HEK293T (cell line): ENCODE measurements around the gene ZNRF1.

Experiments used
- CTCF ChIA-PET: fragments of 350-600 bp; formaldehyde crosslinking; extraction: SDS; loops from one replicate; lab custom pipeline; 2021; ENCODE audit warnings: antibody characterized with exemption, inconsistent platforms; lab: Yijun Ruan, JAX
- POLR2A ChIA-PET: fragments of 350-600 bp; formaldehyde crosslinking; extraction: SDS; loops from one replicate; lab custom pipeline; 2020; ENCODE audit warnings: antibody characterized with exemption, inconsistent platforms; lab: Yijun Ruan, JAX
- DNase-seq: peaks from one replicate; pipeline ENCODE4 v3.0.0; 2012; ENCODE audit warnings: mixed read lengths; ENCODE audit errors: extremely low spot score
- ARNT ChIP-seq: fragments of 450-650 bp; IDR thresholded peaks from 2 replicates; pipeline ENCODE4 v1.6.1; 2017; ENCODE audit warnings: mild to moderate bottlenecking
- BHLHE40 ChIP-seq: fragments of 450-650 bp; IDR thresholded peaks from 2 replicates; pipeline ENCODE4 v1.6.1; 2016; ENCODE audit warnings: mild to moderate bottlenecking, moderate library complexity, borderline replicate concordance
- CTBP1 ChIP-seq: fragments of 450-650 bp; IDR thresholded peaks from 2 replicates; pipeline ENCODE4 v1.6.1; 2016; ENCODE audit warnings: borderline replicate concordance
- ELF4 ChIP-seq: fragments of 450-650 bp; IDR thresholded peaks from 2 replicates; pipeline ENCODE4 v1.6.1; 2017; ENCODE audit warnings: antibody characterized with exemption
- FOXA1 ChIP-seq: fragments of 450-650 bp; IDR thresholded peaks from 2 replicates; pipeline ENCODE4 v1.6.1; 2016; ENCODE audit warnings: mild to moderate bottlenecking
- FOXK2 ChIP-seq: fragments of 450-650 bp; IDR thresholded peaks from 2 replicates; pipeline ENCODE4 v1.6.1; 2016; ENCODE audit warnings: mild to moderate bottlenecking
- FOXM1 ChIP-seq: fragments of 450-650 bp; IDR thresholded peaks from 2 replicates; pipeline ENCODE4 v1.6.1; 2017; ENCODE audit warnings: mild to moderate bottlenecking, borderline replicate concordance
- HDGF ChIP-seq: fragments of 450-650 bp; IDR thresholded peaks from 2 replicates; pipeline ENCODE4 v1.6.1; 2017; ENCODE audit warnings: antibody characterized with exemption, borderline replicate concordance
- L3MBTL2 ChIP-seq: fragments of 450-650 bp; conservative IDR thresholded peaks from 2 replicates; pipeline ENCODE4 v1.6.1; 2016; ENCODE audit warnings: mild to moderate bottlenecking
- LEF1 ChIP-seq: fragments of 450-650 bp; IDR thresholded peaks from 2 replicates; pipeline ENCODE4 v1.6.1; 2017; ENCODE audit warnings: mild to moderate bottlenecking, borderline replicate concordance
- NFRKB ChIP-seq: fragments of 450-650 bp; IDR thresholded peaks from 2 replicates; pipeline ENCODE4 v1.6.1; 2016; ENCODE audit warnings: mild to moderate bottlenecking, moderate library complexity
- SP1 ChIP-seq: fragments of 450-650 bp; IDR thresholded peaks from 2 replicates; pipeline ENCODE4 v1.6.1; 2017
- SUZ12 ChIP-seq: fragments of 450-650 bp; IDR thresholded peaks from 2 replicates; pipeline ENCODE4 v1.6.1; 2016; ENCODE audit warnings: mild to moderate bottlenecking
- TARDBP ChIP-seq: fragments of 450-650 bp; IDR thresholded peaks from 2 replicates; pipeline ENCODE4 v1.6.1; 2016
- ZNF384 ChIP-seq: fragments of 450-650 bp; IDR thresholded peaks from 2 replicates; pipeline ENCODE4 v1.6.1; 2016
- TF ChIP-seq, protein P1 (sequence below): fragments of 450-650 bp; IDR thresholded peaks from 2 replicates; pipeline ENCODE4 v1.6.1; 2016

The ZNRF1 gene

DNA sequence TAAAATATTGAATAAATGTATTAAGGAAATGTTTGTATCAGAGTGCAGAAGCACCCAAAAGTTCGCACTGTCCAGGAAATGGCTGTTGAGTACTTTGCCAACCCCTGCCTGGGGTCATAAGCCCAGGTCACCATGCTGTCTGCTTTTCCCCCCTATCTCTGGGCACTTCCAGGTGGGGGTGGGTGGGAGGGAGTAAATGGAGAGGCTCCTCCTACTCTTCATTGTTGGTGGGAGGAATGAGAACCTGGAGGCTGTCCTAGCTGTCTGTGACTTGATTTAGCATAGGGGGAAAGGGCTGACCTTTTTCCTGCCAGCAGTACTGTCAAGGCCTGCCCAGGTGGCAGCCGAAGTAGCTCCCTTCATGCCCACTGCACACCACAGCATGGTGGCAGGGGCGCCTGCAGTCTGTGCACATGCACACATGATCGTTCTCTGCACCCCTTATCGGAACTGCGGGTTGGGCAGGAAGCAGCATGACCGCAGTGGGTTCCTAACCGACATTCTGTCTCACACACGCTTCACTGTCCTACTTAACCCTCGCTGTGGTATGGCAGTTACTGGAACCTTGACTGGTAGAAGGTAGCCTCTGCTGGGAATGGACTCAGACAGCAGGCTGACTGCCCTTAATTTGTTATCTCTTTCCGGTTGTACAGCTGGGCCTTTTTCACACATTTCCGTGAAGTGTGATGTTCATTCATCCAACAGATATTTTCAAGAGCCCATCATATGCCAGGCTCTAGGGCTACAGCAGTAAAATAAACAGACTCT, 76.3 kb downstream of the ZNRF1 start:
- ChIA-PET POLR2A (no interaction called here), CTCF (interaction anchor here (1.1 kb wide), 1 partner anchor 36 kb away, joined by 4 read pairs; no protein-coding TSS in a partner anchor)
- TF ChIP-seq ELF4: no peak
- TF ChIP-seq SP1: no peak
- TF ChIP-seq HDGF: no peak
- no peak for TF ChIP-seq TARDBP
- TF ChIP-seq LEF1: no peak
- no peak for TF ChIP-seq NFRKB
- TF ChIP-seq FOXA1: no peak
- no peak for TF ChIP-seq FOXK2
- TF ChIP-seq ARNT: no peak
- TF ChIP-seq L3MBTL2: no peak
- TF ChIP-seq, protein P1, sequence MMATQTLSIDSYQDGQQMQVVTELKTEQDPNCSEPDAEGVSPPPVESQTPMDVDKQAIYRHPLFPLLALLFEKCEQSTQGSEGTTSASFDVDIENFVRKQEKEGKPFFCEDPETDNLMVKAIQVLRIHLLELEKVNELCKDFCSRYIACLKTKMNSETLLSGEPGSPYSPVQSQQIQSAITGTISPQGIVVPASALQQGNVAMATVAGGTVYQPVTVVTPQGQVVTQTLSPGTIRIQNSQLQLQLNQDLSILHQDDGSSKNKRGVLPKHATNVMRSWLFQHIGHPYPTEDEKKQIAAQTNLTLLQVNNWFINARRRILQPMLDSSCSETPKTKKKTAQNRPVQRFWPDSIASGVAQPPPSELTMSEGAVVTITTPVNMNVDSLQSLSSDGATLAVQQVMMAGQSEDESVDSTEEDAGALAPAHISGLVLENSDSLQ: no peak
- no peak for TF ChIP-seq BHLHE40
- no peak for TF ChIP-seq ZNF384
- TF ChIP-seq FOXM1: no peak
- TF ChIP-seq SUZ12: no peak
- TF ChIP-seq CTBP1: no peak
- DNase-seq: no peak

DNA sequence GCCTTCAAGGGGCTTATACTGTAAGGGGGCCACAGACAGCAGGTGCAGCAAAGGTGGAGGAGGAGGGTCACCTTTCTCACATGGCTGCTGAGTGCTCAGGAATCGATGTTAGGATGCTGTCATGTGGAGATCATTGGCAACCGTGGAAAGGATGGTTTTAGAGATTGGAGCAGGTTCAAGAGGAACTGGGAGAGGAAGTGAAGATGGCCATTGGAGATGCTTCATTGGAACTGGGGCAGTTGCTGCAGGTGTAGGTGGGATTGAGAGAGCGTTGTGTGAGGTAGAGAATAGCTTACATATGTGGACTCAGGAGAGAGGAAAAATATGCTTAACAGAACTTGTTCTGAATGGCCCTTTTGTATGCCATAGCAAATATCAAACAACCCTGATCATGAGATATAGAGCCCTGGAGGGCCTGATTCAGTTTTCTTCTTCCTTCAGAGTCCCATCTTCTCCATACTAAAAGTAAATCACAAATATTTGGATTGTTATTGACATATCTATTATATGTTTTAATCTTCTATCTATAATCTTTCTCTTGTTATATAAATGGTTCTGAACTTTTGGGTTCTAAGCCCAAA, 77.0 kb downstream of the ZNRF1 start:
- ChIA-PET CTCF (no interaction called here), POLR2A (no interaction called here)
- TF ChIP-seq TARDBP: no peak
- TF ChIP-seq LEF1: no peak
- no peak for TF ChIP-seq FOXM1
- no peak for TF ChIP-seq ARNT
- TF ChIP-seq HDGF: no peak
- TF ChIP-seq SP1: no peak
- no peak for TF ChIP-seq SUZ12
- no peak for TF ChIP-seq ELF4
- no peak for TF ChIP-seq FOXK2
- TF ChIP-seq, protein P1: no peak
- no peak for TF ChIP-seq FOXA1
- TF ChIP-seq BHLHE40: no peak
- no peak for TF ChIP-seq ZNF384
- no peak for TF ChIP-seq CTBP1
- TF ChIP-seq L3MBTL2: no peak
- TF ChIP-seq NFRKB: no peak
- no peak for DNase-seq

DNA sequence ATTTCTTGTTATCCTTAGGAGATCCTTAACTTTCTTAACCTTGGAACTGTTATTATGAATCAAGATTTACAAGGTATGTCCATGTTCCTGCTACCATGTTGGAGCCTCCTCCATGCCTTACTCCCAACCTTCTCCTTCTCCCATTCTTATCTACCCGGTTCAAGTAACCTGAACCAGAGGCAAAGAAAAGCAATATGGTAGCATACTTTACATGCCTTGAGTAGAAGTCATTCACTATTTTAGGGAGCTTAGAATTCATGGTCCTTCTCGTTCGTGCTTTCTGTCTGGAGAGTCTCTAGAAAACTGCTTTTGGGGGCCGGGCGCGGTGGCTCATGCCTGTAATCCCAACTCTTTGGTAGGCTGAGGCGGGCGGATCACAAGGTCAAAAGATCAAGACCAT, 80.1 kb downstream of the ZNRF1 start:
- ChIA-PET POLR2A (no interaction called here), CTCF (no interaction called here)
- DNase-seq: no peak
- no peak for TF ChIP-seq LEF1
- TF ChIP-seq, protein P1: no peak
- no peak for TF ChIP-seq L3MBTL2
- TF ChIP-seq ZNF384: no peak
- TF ChIP-seq FOXA1: no peak
- no peak for TF ChIP-seq CTBP1
- TF ChIP-seq NFRKB: no peak
- TF ChIP-seq ARNT: no peak
- TF ChIP-seq SUZ12: no peak
- TF ChIP-seq SP1: no peak
- no peak for TF ChIP-seq ELF4
- TF ChIP-seq TARDBP: no peak
- no peak for TF ChIP-seq HDGF
- no peak for TF ChIP-seq FOXM1

DNA sequence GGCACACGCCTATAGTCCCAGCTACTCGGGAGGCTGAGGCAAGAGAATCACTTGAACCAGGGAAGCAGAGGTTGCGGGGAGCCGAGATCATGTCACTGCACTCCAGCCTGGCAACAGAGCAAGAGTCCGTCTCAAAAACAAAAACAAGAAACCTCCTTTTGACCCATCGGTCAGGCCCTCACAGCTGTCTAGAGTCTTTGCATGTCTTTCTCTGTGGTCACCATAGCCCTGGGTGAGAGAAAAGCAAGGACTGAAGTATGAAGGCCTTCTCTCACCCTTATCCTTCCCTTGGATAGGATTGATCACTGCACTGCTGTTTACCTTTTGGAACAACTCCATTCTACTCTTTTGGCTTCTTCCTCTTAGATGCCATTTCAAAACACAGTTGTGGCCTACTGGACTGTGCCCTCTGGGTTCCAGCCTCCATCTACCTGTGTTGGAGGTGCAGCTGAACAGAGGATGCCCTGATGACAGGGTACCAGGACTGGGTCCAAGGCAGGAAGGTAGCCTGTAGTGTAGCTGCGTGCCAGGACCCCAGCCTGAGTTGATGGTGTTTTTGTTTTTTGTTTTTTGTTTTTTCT, 80.6 kb downstream of the ZNRF1 start:
- no peak for DNase-seq
- CTCF ChIA-PET: no interaction called here
- no peak for TF ChIP-seq L3MBTL2
- TF ChIP-seq FOXM1: no peak
- no peak for TF ChIP-seq SUZ12
- no peak for TF ChIP-seq FOXA1
- POLR2A ChIA-PET: no interaction called here

DNA sequence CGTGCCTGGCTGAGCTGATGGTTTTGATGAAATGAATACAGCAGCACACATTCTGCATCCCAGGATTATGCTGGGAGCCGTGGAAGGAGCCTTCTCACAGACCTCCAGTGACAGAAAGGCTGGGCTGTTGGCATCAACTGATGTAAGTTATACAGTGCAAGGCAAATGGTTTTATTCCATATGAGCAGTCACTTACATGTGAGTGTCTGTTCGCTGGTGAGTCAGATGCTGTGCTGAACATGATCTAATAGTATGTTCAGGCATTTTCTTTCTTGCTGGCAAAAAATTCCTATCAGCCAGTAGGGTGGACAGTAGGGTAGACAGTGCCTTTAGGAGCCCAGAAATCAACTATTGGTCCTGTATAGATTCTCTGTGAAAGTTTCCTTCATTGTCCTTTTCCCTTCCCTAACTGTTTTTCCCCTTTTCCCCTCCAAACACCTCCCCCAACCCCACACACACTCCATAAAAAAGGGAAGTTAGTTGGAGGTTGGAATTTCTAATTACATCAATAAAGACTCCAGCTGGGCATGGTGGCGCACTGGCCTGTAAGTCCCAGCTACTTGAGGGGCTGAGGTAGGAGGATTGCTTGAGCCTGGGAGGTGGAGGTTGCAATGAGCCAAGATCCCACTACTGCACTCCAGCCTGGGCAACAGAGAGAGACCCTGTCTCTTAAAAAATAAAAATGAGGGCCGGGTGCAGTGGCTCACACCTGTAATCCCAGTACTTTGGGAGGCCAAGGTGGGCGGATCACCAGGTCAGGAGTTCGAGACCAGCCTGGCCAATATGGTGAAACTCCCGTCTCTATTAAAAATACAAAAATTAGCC, 81.6 kb downstream of the ZNRF1 start:
- DNase-seq: no peak
- ChIA-PET POLR2A (no interaction called here), CTCF (no interaction called here)
- TF ChIP-seq NFRKB: no peak
- no peak for TF ChIP-seq CTBP1
- TF ChIP-seq ZNF384: no peak
- TF ChIP-seq L3MBTL2: no peak
- TF ChIP-seq SP1: no peak
- TF ChIP-seq SUZ12: no peak
- TF ChIP-seq BHLHE40: no peak
- TF ChIP-seq ELF4: no peak
- TF ChIP-seq, protein P1: no peak
